ENCODE results near the gene ERC2. TPM values are rescaled to one million over a fixed set of nuclear protein-coding genes. Genes with fewer than 3 reads are reported as not detected.

ERC2 gene
- total and polyA plus RNA-seq, 11 donors: 0.16 to 3.8 (median 1.6) TPM

GRCh38 chr3:56107157-56107556 is 361.1 kb downstream of the ERC2 start:
- DNase-seq: no peak
- intact Hi-C loops (cut with DNase I): no loop called here
- Histone ChIP-seq H3K27me3 (no peaks in the 10 kb centered on the region), H3K36me3 (no peaks in the 10 kb centered on the region), H3K9me3 (peaks cover 0 to 3% (median 0%) of the 10 kb centered on the region in 12 donors), H3K4me1 (no peaks in the 10 kb centered on the region), H3K27ac (no peak overlapping the region), H3K4me3 (no peak overlapping the region)
- ATAC-seq: no peak
- no peak for TF ChIP-seq CTCF (IDR thresholded peaks at IDR 0.05)
- no peak for TF ChIP-seq POLR2A (IDR thresholded peaks at IDR 0.05)

GRCh38 chr3:56102032-56102431 is 366.2 kb downstream of the ERC2 start:
- DNase-seq (no peak), ATAC-seq (no peak)
- Histone ChIP-seq H3K9me3 (no peaks in the 10 kb centered on the region), H3K27ac (no peak overlapping the region), H3K4me1 (peaks cover 0 to 5% (median 0%) of the 10 kb centered on the region in 12 donors), H3K27me3 (no peaks in the 10 kb centered on the region), H3K36me3 (no peaks in the 10 kb centered on the region), H3K4me3 (no peak overlapping the region)
- no peak for TF ChIP-seq POLR2A (IDR thresholded peaks at IDR 0.05)
- TF ChIP-seq CTCF (IDR thresholded peaks at IDR 0.05): no peak
- WGBS, 4 donors: 82 to 90% (median 85%) methylated on average over 6 of the region's 6 CpGs
- intact Hi-C loops (cut with DNase I): no loop called here

- no peaks in the 10 kb centered on the region for H3K27me3 ChIP-seq
- intact Hi-C loops (cut with DNase I): no loop called here
- no peaks in the 10 kb centered on the region for H3K9me3 ChIP-seq
- ATAC-seq (no peak), DNase-seq (no peak)
- H3K27ac ChIP-seq: no peak overlapping the region
- TF ChIP-seq POLR2A (IDR thresholded peaks at IDR 0.05) (no peak), CTCF (IDR thresholded peaks at IDR 0.05) (no peak)
- no peak overlapping the region for H3K4me3 ChIP-seq
- H3K4me1 ChIP-seq: peaks cover 0 to 5% (median 0%) of the 10 kb centered on the region in 12 donors
- H3K36me3 ChIP-seq: no peaks in the 10 kb centered on the region
- WGBS, 4 donors: 62 to 67% (median 65%) methylated on average over 6 of the region's 6 CpGs
Measured at GRCh38 chr3:56101576-56101975, 366.7 kb downstream of the ERC2 start.

- Histone ChIP-seq H3K27ac (no peak overlapping the region), H3K9me3 (no peaks in the 10 kb centered on the region), H3K4me1 (peaks cover 0 to 5% (median 0%) of the 10 kb centered on the region in 12 donors), H3K4me3 (no peak overlapping the region), H3K36me3 (no peaks in the 10 kb centered on the region), H3K27me3 (no peaks in the 10 kb centered on the region)
- intact Hi-C loops (cut with DNase I): no loop called here
- TF ChIP-seq CTCF (IDR thresholded peaks at IDR 0.05) (no peak), POLR2A (IDR thresholded peaks at IDR 0.05) (no peak)
- ATAC-seq (no peak), DNase-seq (no peak)
- WGBS, 4 donors: 78 to 88% (median 83%) methylated on average over 2 of the region's 2 CpGs
Measured at GRCh38 chr3:56096999-56097398, 371.3 kb downstream of the ERC2 start.

Measured in heart left ventricle (tissue), 16 donors.